Breast epithelium (tissue), 3 donors: ENCODE measurements around the gene PDE6H.

Experiments
- CTCF ChIP-seq, 3 donors: fragments of 450-650 bp; IDR thresholded peaks; one replicate each; pipeline ENCODE4 v1.5.1; 2016 to 2017; ENCODE audit warnings: antibody characterized with exemption in 3 of 3, mild to moderate bottlenecking in 3 of 3, moderate library complexity in 3 of 3
- POLR2A ChIP-seq: fragments of 450-650 bp; IDR thresholded peaks from one replicate; pipeline ENCODE4 v1.6.1; 2016; ENCODE audit warnings: antibody characterized with exemption, mild to moderate bottlenecking, moderate library complexity

GRCh38 chr12:14949631-14950030 lies 23.2 kb upstream of the PDE6H start:
- TF ChIP-seq POLR2A = no peak
- TF ChIP-seq CTCF (IDR thresholded peaks at IDR 0.05) = no peak
